ENCODE results near the gene UNCX. TPM values are rescaled to one million over a fixed set of nuclear protein-coding genes. Genes with fewer than 3 reads are reported as not detected.

UNCX gene
- total and polyA plus RNA-seq, 2 of the 4 experiments (the other 2 are of a cell fraction) = not detected

GRCh38 chr7:1276626-1277175 lies 44.0 kb downstream of the UNCX start:
- Histone ChIP-seq H4K5ac (ENCODE audit: low read depth, low read length) (no peak overlapping the region), H3K4me2 (ENCODE audit: low read depth, low read length) (no peak overlapping the region), H2BK15ac (ENCODE audit: low read depth, low read length) (no peak overlapping the region), H2BK5ac (ENCODE audit: low read depth, low read length, poor library complexity, severe bottlenecking) (no peak overlapping the region), H3K36me3 (ENCODE audit: control insufficient read depth, insufficient read depth, low read length) (no peaks in the 10 kb centered on the region), H2BK20ac (ENCODE audit: low read depth, low read length) (no peak overlapping the region), H3K4me1 (ENCODE audit: control insufficient read depth, insufficient read depth, low read length) (no peaks in the 10 kb centered on the region), H3K9me3 (ENCODE audit: control insufficient read depth, insufficient read depth, low read length) (peaks cover 6% of the 10 kb centered on the region; the same call in 1 of the 2 replicates), H2AK5ac (ENCODE audit: low read depth, low read length) (no peak overlapping the region), H3K23ac (ENCODE audit: low read depth, low read length) (no peak overlapping the region), H3K9ac (ENCODE audit: low read depth, low read length) (no peak overlapping the region), H4K20me1 (ENCODE audit: insufficient read depth, low read length) (no peaks in the 10 kb centered on the region), H2AFZ (replicated peaks; ENCODE audit: low read length, poor library complexity) (no peak overlapping the region), H3K4ac (ENCODE audit: low read depth, low read length) (no peak overlapping the region), H3K79me1 (ENCODE audit: low read depth in 1 of 2, low read length in 2 of 2) (no peaks in the 10 kb centered on the region), H2AK9ac (replicated peaks; ENCODE audit: low read depth, low read length, poor library complexity) (no peak overlapping the region), H3K56ac (ENCODE audit: extremely low read depth, insufficient read depth, low read length) (no peak overlapping the region), H4K91ac (ENCODE audit: insufficient read depth, low read depth, low read length) (no peak overlapping the region), H3K14ac (replicated peaks; ENCODE audit: low read depth, low read length) (no peak overlapping the region), H3K27me3 (ENCODE audit: control insufficient read depth, insufficient read depth, low read length) (peaks cover 4% of the 10 kb centered on the region), H3K4me3 (ENCODE audit: insufficient read depth, low read depth, low read length) (no peak overlapping the region), H4K8ac (ENCODE audit: low read depth in 2 of 2, low read length in 2 of 2) (no peak overlapping the region), H3K27ac (ENCODE audit: insufficient read depth, low read length) (no peak overlapping the region), H2BK120ac (ENCODE audit: low read depth, low read length) (no peak overlapping the region), H3K9me1 (ENCODE audit: insufficient read depth, low read length) (no peaks in the 10 kb centered on the region), H3K18ac (ENCODE audit: low read depth, low read length) (no peak overlapping the region)
- TF ChIP-seq USF2 (IDR thresholded peaks at IDR 0.05; ENCODE audit: low read depth, low read length) = no peak
- no peak for TF ChIP-seq MXI1 (IDR thresholded peaks at IDR 0.05; ENCODE audit: borderline replicate concordance, low read depth, low read length)
- TF ChIP-seq RFX5 (IDR thresholded peaks at IDR 0.05; ENCODE audit: low read depth, low read length) = no peak
- TF ChIP-seq, protein P1, sequence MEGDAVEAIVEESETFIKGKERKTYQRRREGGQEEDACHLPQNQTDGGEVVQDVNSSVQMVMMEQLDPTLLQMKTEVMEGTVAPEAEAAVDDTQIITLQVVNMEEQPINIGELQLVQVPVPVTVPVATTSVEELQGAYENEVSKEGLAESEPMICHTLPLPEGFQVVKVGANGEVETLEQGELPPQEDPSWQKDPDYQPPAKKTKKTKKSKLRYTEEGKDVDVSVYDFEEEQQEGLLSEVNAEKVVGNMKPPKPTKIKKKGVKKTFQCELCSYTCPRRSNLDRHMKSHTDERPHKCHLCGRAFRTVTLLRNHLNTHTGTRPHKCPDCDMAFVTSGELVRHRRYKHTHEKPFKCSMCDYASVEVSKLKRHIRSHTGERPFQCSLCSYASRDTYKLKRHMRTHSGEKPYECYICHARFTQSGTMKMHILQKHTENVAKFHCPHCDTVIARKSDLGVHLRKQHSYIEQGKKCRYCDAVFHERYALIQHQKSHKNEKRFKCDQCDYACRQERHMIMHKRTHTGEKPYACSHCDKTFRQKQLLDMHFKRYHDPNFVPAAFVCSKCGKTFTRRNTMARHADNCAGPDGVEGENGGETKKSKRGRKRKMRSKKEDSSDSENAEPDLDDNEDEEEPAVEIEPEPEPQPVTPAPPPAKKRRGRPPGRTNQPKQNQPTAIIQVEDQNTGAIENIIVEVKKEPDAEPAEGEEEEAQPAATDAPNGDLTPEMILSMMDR (conservative IDR thresholded peaks at IDR 0.05; ENCODE audit: low read depth, low read length) = no peak
- TF ChIP-seq CEBPB (IDR thresholded peaks at IDR 0.05; ENCODE audit: low read depth, low read length) = no peak
- no peak for TF ChIP-seq NFE2L2 (IDR thresholded peaks at IDR 0.05; ENCODE audit: low read depth, low read length)
- no peak for TF ChIP-seq RAD21 (IDR thresholded peaks at IDR 0.05; ENCODE audit: low read length)
- no peak for TF ChIP-seq BHLHE40 (IDR thresholded peaks at IDR 0.05; ENCODE audit: low read depth, low read length)
- TF ChIP-seq MAFK (IDR thresholded peaks at IDR 0.05; ENCODE audit: low read depth, low read length) = no peak
- TF ChIP-seq FOS (IDR thresholded peaks at IDR 0.05; ENCODE audit: low read depth, low read length) = no peak
- TF ChIP-seq MAZ (IDR thresholded peaks at IDR 0.05; ENCODE audit: borderline replicate concordance, low read depth, low read length) = no peak
- TF ChIP-seq CHD1 (IDR thresholded peaks at IDR 0.05; ENCODE audit: low read depth, low read length) = no peak
- TF ChIP-seq, protein P2, sequence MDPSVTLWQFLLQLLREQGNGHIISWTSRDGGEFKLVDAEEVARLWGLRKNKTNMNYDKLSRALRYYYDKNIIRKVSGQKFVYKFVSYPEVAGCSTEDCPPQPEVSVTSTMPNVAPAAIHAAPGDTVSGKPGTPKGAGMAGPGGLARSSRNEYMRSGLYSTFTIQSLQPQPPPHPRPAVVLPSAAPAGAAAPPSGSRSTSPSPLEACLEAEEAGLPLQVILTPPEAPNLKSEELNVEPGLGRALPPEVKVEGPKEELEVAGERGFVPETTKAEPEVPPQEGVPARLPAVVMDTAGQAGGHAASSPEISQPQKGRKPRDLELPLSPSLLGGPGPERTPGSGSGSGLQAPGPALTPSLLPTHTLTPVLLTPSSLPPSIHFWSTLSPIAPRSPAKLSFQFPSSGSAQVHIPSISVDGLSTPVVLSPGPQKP (IDR thresholded peaks at IDR 0.05; ENCODE audit: borderline replicate concordance, low read depth, low read length) = no peak
- no peak for TF ChIP-seq RCOR1 (IDR thresholded peaks at IDR 0.05; ENCODE audit: insufficient replicate concordance, low read length)
- no peak for TF ChIP-seq SMC3 (IDR thresholded peaks at IDR 0.05; ENCODE audit: low read depth, low read length)
- no peak for TF ChIP-seq POLR2A (IDR thresholded peaks at IDR 0.05; ENCODE audit: low read depth, low read length)
- dilution Hi-C loops (cut with HindIII; ENCODE audit: low sequenced_read_pairs, unreplicated experiment) = no loop called here
- DNase-seq (no peak), ATAC-seq (ENCODE audit: low read depth) (no peak)
- ChIA-PET CTCF (no interaction called here), POLR2A (ENCODE audit: unreplicated experiment) (no interaction called here)
- intact Hi-C loops (cut with micrococcal nuclease) = no loop called here
- in situ Hi-C loops (cut with MboI; ENCODE audit: low sequenced_read_pairs) = no loop called here
- WGBS, 2 experiments (ENCODE audit: extremely low coverage in 2 of 2, insufficient read length in 1 of 2) = 80% methylated on average over 8 of the region's 10 CpGs; no CpG with 5 or more reads in 1 of the 2 experiments
- BruUV-seq (replicated peaks) = no TSS peak

Measured in IMR-90 (cell line).